ENCODE data around the gene SLC17A7. TPM values are rescaled to one million over a fixed set of nuclear protein-coding genes. Genes with fewer than 3 reads are reported as not detected.

Gene SLC17A7
- total and polyA plus RNA-seq, 2 of the 13 experiments (the other 11 are each of a cell fraction or from before 2014, with no cell fraction given) = 0.32 TPM; not detected in 1

DNA sequence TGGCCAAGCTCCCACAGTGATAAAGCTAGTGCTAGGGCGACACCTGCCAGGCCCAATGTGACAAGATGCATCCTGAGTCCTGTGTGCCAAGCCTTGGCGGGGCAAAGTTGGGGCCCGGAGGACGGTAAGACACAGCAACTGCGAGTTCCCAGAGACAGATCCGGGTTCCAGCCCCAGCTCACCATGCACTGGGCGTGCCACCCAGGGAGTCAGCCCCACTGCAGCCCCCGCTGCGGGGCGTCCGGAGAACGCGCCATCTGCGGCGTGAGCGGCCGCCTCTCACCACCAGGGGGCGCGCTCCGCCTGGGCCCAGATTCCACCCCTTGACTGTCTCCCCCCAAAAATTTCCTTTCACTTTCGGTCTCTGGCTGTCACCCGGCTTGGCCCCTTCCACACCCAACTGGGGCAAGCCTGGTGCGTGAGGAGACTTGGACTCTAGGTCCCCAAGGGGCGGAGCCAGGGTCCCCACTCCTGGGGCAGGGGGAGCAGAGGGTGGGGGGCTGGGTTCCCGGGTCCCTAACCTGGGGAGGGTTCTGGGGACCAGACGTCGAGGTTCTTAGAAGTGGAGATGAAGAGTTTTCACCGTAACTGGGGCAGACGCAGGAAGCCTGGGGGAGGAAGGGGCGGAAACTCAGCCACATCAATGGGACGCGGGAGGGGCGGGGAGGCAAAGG lies 32.7 kb upstream of the SLC17A7 start, which contains the start of gene FLT3LG (continued):
- TF ChIP-seq, protein P1, sequence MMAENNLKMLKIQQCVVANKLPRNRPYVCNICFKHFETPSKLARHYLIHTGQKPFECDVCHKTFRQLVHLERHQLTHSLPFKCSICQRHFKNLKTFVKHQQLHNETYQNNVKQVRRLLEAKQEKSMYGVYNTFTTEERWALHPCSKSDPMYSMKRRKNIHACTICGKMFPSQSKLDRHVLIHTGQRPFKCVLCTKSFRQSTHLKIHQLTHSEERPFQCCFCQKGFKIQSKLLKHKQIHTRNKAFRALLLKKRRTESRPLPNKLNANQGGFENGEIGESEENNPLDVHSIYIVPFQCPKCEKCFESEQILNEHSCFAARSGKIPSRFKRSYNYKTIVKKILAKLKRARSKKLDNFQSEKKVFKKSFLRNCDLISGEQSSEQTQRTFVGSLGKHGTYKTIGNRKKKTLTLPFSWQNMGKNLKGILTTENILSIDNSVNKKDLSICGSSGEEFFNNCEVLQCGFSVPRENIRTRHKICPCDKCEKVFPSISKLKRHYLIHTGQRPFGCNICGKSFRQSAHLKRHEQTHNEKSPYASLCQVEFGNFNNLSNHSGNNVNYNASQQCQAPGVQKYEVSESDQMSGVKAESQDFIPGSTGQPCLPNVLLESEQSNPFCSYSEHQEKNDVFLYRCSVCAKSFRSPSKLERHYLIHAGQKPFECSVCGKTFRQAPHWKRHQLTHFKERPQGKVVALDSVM (CRISPR knock-in tag; IDR thresholded peaks at IDR 0.05) = no peak
- TF ChIP-seq, protein P2, sequence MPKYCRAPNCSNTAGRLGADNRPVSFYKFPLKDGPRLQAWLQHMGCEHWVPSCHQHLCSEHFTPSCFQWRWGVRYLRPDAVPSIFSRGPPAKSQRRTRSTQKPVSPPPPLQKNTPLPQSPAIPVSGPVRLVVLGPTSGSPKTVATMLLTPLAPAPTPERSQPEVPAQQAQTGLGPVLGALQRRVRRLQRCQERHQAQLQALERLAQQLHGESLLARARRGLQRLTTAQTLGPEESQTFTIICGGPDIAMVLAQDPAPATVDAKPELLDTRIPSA (CRISPR knock-in tag; IDR thresholded peaks at IDR 0.05; ENCODE audit: borderline replicate concordance) = no peak
- TF ChIP-seq PAWR (CRISPR knock-in tag; IDR thresholded peaks at IDR 0.05; ENCODE audit: borderline replicate concordance) (no peak), PITX1 (CRISPR knock-in tag; IDR thresholded peaks at IDR 0.05) (peak; percentile 48; the same call in 1 of the 2 replicates), REL (CRISPR knock-in tag; conservative IDR thresholded peaks at IDR 0.05) (no peak), ZNF772 (CRISPR knock-in tag; IDR thresholded peaks at IDR 0.05) (no peak), ZNF121 (CRISPR knock-in tag; IDR thresholded peaks at IDR 0.05) (no peak), GFI1 (CRISPR knock-in tag; IDR thresholded peaks at IDR 0.05; ENCODE audit: borderline replicate concordance) (no peak), BHLHE40 (IDR thresholded peaks at IDR 0.05; ENCODE audit: low read length) (no peak), RCOR2 (CRISPR knock-in tag; IDR thresholded peaks at IDR 0.05) (no peak), HNRNPH1 (optimal IDR thresholded peaks at IDR 0.05; ENCODE audit: low read depth, low read length) (no peak), NONO (IDR thresholded peaks at IDR 0.05) (no peak), NONO (CRISPR knock-in tag; conservative IDR thresholded peaks at IDR 0.05) (no peak; the same call in 1 of the 2 replicates), TAF15 (IDR thresholded peaks at IDR 0.05; ENCODE audit: low read depth, low read length, poor library complexity, severe bottlenecking) (no peak), RARG (CRISPR knock-in tag; IDR thresholded peaks at IDR 0.05; ENCODE audit: low read depth) (no peak), ESRRA (CRISPR knock-in tag; IDR thresholded peaks at IDR 0.05; ENCODE audit: low read depth) (no peak), PHF8 (CRISPR knock-in tag; IDR thresholded peaks at IDR 0.05) (peak; percentile 56; the same call in 1 of the 2 replicates), ATF7-NPFF (CRISPR knock-in tag; IDR thresholded peaks at IDR 0.05; ENCODE audit: low read depth) (no peak)
- TF ChIP-seq, protein P3, sequence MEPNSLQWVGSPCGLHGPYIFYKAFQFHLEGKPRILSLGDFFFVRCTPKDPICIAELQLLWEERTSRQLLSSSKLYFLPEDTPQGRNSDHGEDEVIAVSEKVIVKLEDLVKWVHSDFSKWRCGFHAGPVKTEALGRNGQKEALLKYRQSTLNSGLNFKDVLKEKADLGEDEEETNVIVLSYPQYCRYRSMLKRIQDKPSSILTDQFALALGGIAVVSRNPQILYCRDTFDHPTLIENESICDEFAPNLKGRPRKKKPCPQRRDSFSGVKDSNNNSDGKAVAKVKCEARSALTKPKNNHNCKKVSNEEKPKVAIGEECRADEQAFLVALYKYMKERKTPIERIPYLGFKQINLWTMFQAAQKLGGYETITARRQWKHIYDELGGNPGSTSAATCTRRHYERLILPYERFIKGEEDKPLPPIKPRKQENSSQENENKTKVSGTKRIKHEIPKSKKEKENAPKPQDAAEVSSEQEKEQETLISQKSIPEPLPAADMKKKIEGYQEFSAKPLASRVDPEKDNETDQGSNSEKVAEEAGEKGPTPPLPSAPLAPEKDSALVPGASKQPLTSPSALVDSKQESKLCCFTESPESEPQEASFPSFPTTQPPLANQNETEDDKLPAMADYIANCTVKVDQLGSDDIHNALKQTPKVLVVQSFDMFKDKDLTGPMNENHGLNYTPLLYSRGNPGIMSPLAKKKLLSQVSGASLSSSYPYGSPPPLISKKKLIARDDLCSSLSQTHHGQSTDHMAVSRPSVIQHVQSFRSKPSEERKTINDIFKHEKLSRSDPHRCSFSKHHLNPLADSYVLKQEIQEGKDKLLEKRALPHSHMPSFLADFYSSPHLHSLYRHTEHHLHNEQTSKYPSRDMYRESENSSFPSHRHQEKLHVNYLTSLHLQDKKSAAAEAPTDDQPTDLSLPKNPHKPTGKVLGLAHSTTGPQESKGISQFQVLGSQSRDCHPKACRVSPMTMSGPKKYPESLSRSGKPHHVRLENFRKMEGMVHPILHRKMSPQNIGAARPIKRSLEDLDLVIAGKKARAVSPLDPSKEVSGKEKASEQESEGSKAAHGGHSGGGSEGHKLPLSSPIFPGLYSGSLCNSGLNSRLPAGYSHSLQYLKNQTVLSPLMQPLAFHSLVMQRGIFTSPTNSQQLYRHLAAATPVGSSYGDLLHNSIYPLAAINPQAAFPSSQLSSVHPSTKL (CRISPR knock-in tag; IDR thresholded peaks at IDR 0.05) = peak; percentile 25; the same call in 1 of the 2 replicates
- TF ChIP-seq, protein P4, sequence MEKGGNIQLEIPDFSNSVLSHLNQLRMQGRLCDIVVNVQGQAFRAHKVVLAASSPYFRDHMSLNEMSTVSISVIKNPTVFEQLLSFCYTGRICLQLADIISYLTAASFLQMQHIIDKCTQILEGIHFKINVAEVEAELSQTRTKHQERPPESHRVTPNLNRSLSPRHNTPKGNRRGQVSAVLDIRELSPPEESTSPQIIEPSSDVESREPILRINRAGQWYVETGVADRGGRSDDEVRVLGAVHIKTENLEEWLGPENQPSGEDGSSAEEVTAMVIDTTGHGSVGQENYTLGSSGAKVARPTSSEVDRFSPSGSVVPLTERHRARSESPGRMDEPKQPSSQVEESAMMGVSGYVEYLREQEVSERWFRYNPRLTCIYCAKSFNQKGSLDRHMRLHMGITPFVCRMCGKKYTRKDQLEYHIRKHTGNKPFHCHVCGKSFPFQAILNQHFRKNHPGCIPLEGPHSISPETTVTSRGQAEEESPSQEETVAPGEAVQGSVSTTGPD (CRISPR knock-in tag; IDR thresholded peaks at IDR 0.05) = no peak
- TF ChIP-seq, protein P5, sequence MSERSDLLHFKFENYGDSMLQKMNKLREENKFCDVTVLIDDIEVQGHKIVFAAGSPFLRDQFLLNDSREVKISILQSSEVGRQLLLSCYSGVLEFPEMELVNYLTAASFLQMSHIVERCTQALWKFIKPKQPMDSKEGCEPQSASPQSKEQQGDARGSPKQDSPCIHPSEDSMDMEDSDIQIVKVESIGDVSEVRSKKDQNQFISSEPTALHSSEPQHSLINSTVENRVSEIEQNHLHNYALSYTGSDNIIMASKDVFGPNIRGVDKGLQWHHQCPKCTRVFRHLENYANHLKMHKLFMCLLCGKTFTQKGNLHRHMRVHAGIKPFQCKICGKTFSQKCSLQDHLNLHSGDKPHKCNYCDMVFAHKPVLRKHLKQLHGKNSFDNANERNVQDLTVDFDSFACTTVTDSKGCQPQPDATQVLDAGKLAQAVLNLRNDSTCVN (CRISPR knock-in tag; IDR thresholded peaks at IDR 0.05; ENCODE audit: borderline replicate concordance) = no peak
